Measurements from ENCODE around the gene BCAS4.

GRCh38 chr20:50786703-50787102 is 8.2 kb upstream of the BCAS4 start:
- TF ChIP-seq, protein P1, sequence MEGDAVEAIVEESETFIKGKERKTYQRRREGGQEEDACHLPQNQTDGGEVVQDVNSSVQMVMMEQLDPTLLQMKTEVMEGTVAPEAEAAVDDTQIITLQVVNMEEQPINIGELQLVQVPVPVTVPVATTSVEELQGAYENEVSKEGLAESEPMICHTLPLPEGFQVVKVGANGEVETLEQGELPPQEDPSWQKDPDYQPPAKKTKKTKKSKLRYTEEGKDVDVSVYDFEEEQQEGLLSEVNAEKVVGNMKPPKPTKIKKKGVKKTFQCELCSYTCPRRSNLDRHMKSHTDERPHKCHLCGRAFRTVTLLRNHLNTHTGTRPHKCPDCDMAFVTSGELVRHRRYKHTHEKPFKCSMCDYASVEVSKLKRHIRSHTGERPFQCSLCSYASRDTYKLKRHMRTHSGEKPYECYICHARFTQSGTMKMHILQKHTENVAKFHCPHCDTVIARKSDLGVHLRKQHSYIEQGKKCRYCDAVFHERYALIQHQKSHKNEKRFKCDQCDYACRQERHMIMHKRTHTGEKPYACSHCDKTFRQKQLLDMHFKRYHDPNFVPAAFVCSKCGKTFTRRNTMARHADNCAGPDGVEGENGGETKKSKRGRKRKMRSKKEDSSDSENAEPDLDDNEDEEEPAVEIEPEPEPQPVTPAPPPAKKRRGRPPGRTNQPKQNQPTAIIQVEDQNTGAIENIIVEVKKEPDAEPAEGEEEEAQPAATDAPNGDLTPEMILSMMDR (conservative IDR thresholded peaks at IDR 0.05) = no peak
- no peak for TF ChIP-seq ZFX (IDR thresholded peaks at IDR 0.05)
